IPS-NIHi11 (cell line): ENCODE data around the gene RNF166.
A peak's percentile ranks its signal among the peaks of the same experiment; 100 is the strongest.

Experiments
- DNase-seq: peaks from one replicate; pipeline ENCODE4 v3.0.0; 2012; ENCODE audit warnings: mixed read lengths, low spot score

The RNF166 gene

GRCh38 chr16:88651989-88652761, 54.0 kb downstream of the RNF166 start:
- no peak for DNase-seq

- peak; percentile 65 for DNase-seq
These were observed 54.8 kb downstream of the RNF166 start for GRCh38 chr16:88651276-88651988.

GRCh38 chr16:88650749-88651275, 55.4 kb downstream of the RNF166 start, which contains the start of gene CYBA:
Gene CYBA (minus strand): TSS chr16:88651053. CDS start chr16:88651013, 40 bp downstream.
- DNase-seq, result peak; percentile 94

GRCh38 chr16:88649924-88650748, 56.1 kb downstream of the RNF166 start:
- peak; percentile 68 for DNase-seq

GRCh38 chr16:88649195-88649923, 56.8 kb downstream of the RNF166 start:
- DNase-seq, result no peak

GRCh38 chr16:88647178-88648070, 58.8 kb downstream of the RNF166 start:
- no peak for DNase-seq
